Measurements from ENCODE around the gene GLRA1. TPM values are rescaled to one million over a fixed set of nuclear protein-coding genes. Genes with fewer than 3 reads are reported as not detected.

Gene GLRA1
- total RNA-seq, 1 donor from 2014 or later = not detected

DNA sequence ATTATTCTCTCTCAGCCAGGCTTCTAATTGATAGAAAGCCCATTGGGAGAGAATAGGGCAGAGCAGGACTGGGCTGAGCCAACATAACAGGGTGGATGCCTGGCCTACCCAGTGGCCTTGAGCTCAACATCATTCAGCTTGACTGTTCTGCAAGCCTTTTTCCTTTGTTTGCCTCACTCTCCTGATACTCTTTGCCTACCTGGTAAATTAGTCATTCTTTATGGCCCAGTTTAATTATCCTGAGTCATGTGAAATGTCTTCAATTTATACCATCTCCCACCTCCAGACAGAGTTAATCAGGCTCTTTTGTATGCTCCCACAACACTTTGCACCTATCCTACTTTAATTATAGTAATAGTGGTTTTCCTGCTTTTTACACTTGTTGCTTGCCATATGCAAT lies 13.6 kb downstream of the GLRA1 start:
- no peak for DNase-seq (ENCODE audit: low spot score)
- Mint-ChIP-seq H3K4me1 (ENCODE audit: low read depth) (peaks cover 54% of the 10 kb centered on the region), H3K9me3 (ENCODE audit: low read depth) (no peaks in the 10 kb centered on the region), H3K4me3 (ENCODE audit: unreplicated experiment) (no peak overlapping the region), H3K36me3 (ENCODE audit: low read depth) (no peaks in the 10 kb centered on the region), H3K27me3 (ENCODE audit: low read depth) (peaks cover 8% of the 10 kb centered on the region), H3K27ac (ENCODE audit: unreplicated experiment) (no peak overlapping the region)
- TF ChIP-seq, protein P1, sequence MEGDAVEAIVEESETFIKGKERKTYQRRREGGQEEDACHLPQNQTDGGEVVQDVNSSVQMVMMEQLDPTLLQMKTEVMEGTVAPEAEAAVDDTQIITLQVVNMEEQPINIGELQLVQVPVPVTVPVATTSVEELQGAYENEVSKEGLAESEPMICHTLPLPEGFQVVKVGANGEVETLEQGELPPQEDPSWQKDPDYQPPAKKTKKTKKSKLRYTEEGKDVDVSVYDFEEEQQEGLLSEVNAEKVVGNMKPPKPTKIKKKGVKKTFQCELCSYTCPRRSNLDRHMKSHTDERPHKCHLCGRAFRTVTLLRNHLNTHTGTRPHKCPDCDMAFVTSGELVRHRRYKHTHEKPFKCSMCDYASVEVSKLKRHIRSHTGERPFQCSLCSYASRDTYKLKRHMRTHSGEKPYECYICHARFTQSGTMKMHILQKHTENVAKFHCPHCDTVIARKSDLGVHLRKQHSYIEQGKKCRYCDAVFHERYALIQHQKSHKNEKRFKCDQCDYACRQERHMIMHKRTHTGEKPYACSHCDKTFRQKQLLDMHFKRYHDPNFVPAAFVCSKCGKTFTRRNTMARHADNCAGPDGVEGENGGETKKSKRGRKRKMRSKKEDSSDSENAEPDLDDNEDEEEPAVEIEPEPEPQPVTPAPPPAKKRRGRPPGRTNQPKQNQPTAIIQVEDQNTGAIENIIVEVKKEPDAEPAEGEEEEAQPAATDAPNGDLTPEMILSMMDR (IDR thresholded peaks at IDR 0.05) = no peak

DNA sequence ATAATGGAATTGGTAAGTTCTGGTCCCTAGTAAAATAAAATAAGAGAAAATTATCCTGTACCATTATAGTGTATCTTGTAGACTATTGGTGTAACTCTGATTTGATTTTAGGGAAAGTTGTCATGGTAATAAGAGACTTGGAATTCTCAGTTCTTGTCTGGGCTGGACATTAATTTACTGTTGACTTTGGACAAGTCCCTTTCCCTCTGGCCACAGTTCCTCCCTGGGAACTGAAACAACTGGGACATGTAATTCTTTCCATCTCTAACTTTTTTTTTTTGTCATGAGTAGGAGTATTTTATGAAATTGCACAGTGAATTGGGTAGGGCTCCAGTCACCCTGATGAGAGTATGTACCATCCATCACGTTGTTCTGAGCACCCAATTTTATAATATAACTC lies 15.0 kb downstream of the GLRA1 start:
- H3K27ac Mint-ChIP-seq (ENCODE audit: unreplicated experiment) = peak overlapping the region; percentile 75
- H3K4me3 Mint-ChIP-seq (ENCODE audit: unreplicated experiment) = no peak overlapping the region
- TF ChIP-seq, protein P1 (IDR thresholded peaks at IDR 0.05) = no peak
- no peaks in the 10 kb centered on the region for H3K9me3 Mint-ChIP-seq (ENCODE audit: low read depth)
- H3K36me3 Mint-ChIP-seq (ENCODE audit: low read depth) = no peaks in the 10 kb centered on the region
- DNase-seq (ENCODE audit: low spot score) = no peak
- peaks cover 3% of the 10 kb centered on the region for H3K27me3 Mint-ChIP-seq (ENCODE audit: low read depth)
- H3K4me1 Mint-ChIP-seq (ENCODE audit: low read depth) = peaks cover 67% of the 10 kb centered on the region

DNA sequence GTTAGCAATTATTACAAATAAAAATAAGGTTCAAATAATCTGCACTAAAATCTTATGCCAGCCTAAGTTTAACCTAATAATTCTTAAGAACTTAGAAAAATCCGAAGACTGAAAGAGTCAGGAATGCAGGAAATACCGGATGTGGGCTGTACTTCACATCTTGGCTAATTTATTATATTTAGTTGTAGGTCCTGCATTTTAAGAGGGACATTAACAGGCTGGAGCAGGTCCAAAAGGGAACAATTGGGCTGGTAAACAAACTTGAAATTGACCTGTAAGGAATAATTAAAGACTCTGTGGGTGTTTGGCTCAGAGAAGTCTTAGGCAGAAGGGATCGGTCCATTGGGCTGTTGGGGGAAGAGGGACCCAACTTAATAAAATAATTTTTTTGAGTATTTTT lies 18.4 kb downstream of the GLRA1 start:
- no peaks in the 10 kb centered on the region for H3K36me3 Mint-ChIP-seq (ENCODE audit: low read depth)
- no peak overlapping the region for H3K4me3 Mint-ChIP-seq (ENCODE audit: unreplicated experiment)
- H3K9me3 Mint-ChIP-seq (ENCODE audit: low read depth) = no peaks in the 10 kb centered on the region
- DNase-seq (ENCODE audit: low spot score) = no peak
- H3K27ac Mint-ChIP-seq (ENCODE audit: unreplicated experiment) = peak overlapping the region; percentile 94
- no peaks in the 10 kb centered on the region for H3K27me3 Mint-ChIP-seq (ENCODE audit: low read depth)
- TF ChIP-seq, protein P1 (IDR thresholded peaks at IDR 0.05) = no peak
- peaks cover 77% of the 10 kb centered on the region for H3K4me1 Mint-ChIP-seq (ENCODE audit: low read depth)

DNA sequence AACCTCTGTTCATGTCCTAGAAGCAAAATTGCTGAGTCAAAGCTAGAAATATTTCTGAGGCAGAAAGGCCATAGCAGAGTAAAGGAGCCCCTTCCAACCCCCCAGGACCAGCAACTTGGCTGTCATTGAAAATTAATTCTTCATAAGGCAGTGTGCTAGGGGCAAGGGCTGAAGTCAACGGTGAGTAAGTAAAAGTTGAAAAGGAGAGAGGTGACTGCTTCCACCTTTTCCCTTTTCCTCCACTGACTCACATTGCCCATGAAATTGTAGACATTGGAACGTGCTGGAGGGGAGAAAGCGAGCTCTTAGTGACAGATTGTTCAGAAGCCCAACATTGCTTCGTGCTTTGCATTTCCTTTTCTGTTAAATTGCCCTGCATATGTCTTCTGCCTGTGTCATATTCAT lies 19.1 kb downstream of the GLRA1 start:
- Mint-ChIP-seq H3K27ac (ENCODE audit: unreplicated experiment) (peak overlapping the region; percentile 94), H3K36me3 (ENCODE audit: low read depth) (no peaks in the 10 kb centered on the region), H3K4me1 (ENCODE audit: low read depth) (peaks cover 74% of the 10 kb centered on the region), H3K27me3 (ENCODE audit: low read depth) (no peaks in the 10 kb centered on the region), H3K4me3 (ENCODE audit: unreplicated experiment) (no peak overlapping the region), H3K9me3 (ENCODE audit: low read depth) (no peaks in the 10 kb centered on the region)
- no peak for DNase-seq (ENCODE audit: low spot score)
- TF ChIP-seq, protein P1 (IDR thresholded peaks at IDR 0.05) = no peak

- Mint-ChIP-seq H3K27me3 (ENCODE audit: low read depth) (no peaks in the 10 kb centered on the region), H3K36me3 (ENCODE audit: low read depth) (no peaks in the 10 kb centered on the region), H3K27ac (ENCODE audit: unreplicated experiment) (peak overlapping the region; percentile 84)
Observed at GRCh38 chr5:151904909-151905308, 19.7 kb downstream of the GLRA1 start.

More at GRCh38 chr5:151904909-151905308, 19.7 kb downstream of the GLRA1 start:
- Mint-ChIP-seq H3K9me3 (ENCODE audit: low read depth) (no peaks in the 10 kb centered on the region), H3K4me3 (ENCODE audit: unreplicated experiment) (no peak overlapping the region), H3K4me1 (ENCODE audit: low read depth) (peaks cover 69% of the 10 kb centered on the region)
- DNase-seq (ENCODE audit: low spot score) = no peak
- TF ChIP-seq, protein P1 (IDR thresholded peaks at IDR 0.05) = no peak
